Endothelial cell (in vitro differentiated cells): ENCODE results near the gene ALAS1. TPM values are rescaled to one million over a fixed set of nuclear protein-coding genes. Genes with fewer than 3 reads are reported as not detected.

Experiments
- DNase-seq: peaks from one replicate; pipeline ENCODE4 v3.0.0; 2021; ENCODE audit warnings: low spot score
- H3K27ac Mint-ChIP-seq: one replicate; pipeline ENCODE4 v1.8.0; 2021; ENCODE audit warnings: mixed read lengths, inconsistent platforms; ENCODE audit not compliant: unreplicated experiment
- H3K27me3 Mint-ChIP-seq: one replicate; pipeline ENCODE4 v1.8.0; 2021; ENCODE audit warnings: mild to moderate bottlenecking, moderate library complexity, mixed read lengths, inconsistent platforms; ENCODE audit not compliant: unreplicated experiment
- H3K36me3 Mint-ChIP-seq: one replicate; pipeline ENCODE4 v1.8.0; 2021; ENCODE audit warnings: mild to moderate bottlenecking, low read depth, mixed read lengths, inconsistent platforms; ENCODE audit not compliant: unreplicated experiment
- H3K4me1 Mint-ChIP-seq: one replicate; pipeline ENCODE4 v1.8.0; 2021; ENCODE audit warnings: mild to moderate bottlenecking, mixed read lengths, inconsistent platforms; ENCODE audit not compliant: unreplicated experiment
- H3K4me3 Mint-ChIP-seq: one replicate; pipeline ENCODE4 v1.8.0; 2021; ENCODE audit warnings: mild to moderate bottlenecking, mixed read lengths, inconsistent platforms; ENCODE audit not compliant: unreplicated experiment
- H3K9me3 Mint-ChIP-seq: one replicate; pipeline ENCODE4 v1.8.0; 2021; ENCODE audit warnings: mixed read lengths, inconsistent platforms; ENCODE audit not compliant: unreplicated experiment
- CTCF ChIP-seq: fragments of 200-600 bp; sonication (generic); IDR thresholded peaks from one replicate; pipeline ENCODE4 v1.5.0; 2021; ENCODE audit warnings: antibody characterized with exemption; ENCODE audit not compliant: unreplicated experiment
- total RNA-seq: library from RNA; stranded (reverse); fragmentation: NEBNext Ultra II Directional; extraction: Animal tissue kit (Norgen Biotek cat#: 25700); gene quantifications from one replicate; pipeline ENCODE4 v1.2.1, GENCODE V29; 2021; ENCODE audit not compliant: unreplicated experiment

ALAS1 gene
- total RNA-seq, 1 donor from 2014 or later, result 59.1 TPM

- H3K4me1 Mint-ChIP-seq, result no peaks in the 10 kb centered on the region
- TF ChIP-seq CTCF, result no peak
- DNase-seq, result no peak
- no peak overlapping the region for H3K4me3 Mint-ChIP-seq
- no peaks in the 10 kb centered on the region for H3K9me3 Mint-ChIP-seq
- H3K27ac Mint-ChIP-seq, result no peak overlapping the region
- H3K36me3 Mint-ChIP-seq, result peaks cover 15% of the 10 kb centered on the region
- H3K27me3 Mint-ChIP-seq, result peaks cover 13% of the 10 kb centered on the region
Observed at GRCh38 chr3:52229656-52230055, 31.7 kb downstream of the ALAS1 start.

- Mint-ChIP-seq H3K9me3 (no peaks in the 10 kb centered on the region), H3K27ac (no peak overlapping the region), H3K27me3 (peaks cover 10% of the 10 kb centered on the region), H3K36me3 (peaks cover 15% of the 10 kb centered on the region), H3K4me3 (no peak overlapping the region), H3K4me1 (no peaks in the 10 kb centered on the region)
- no peak for DNase-seq
- no peak for TF ChIP-seq CTCF
Observed at GRCh38 chr3:52230461-52230860, 32.5 kb downstream of the ALAS1 start.

GRCh38 chr3:52230889-52231499 is 33.0 kb downstream of the ALAS1 start:
- Mint-ChIP-seq H3K9me3 (no peaks in the 10 kb centered on the region), H3K4me1 (no peaks in the 10 kb centered on the region), H3K27ac (no peak overlapping the region), H3K36me3 (peaks cover 15% of the 10 kb centered on the region), H3K4me3 (no peak overlapping the region), H3K27me3 (peaks cover 10% of the 10 kb centered on the region)
- DNase-seq, result no peak
- no peak for TF ChIP-seq CTCF

- Mint-ChIP-seq H3K9me3 (no peaks in the 10 kb centered on the region), H3K4me1 (peaks cover 3% of the 10 kb centered on the region), H3K27me3 (peaks cover 8% of the 10 kb centered on the region), H3K27ac (no peak overlapping the region), H3K4me3 (no peak overlapping the region), H3K36me3 (peaks cover 11% of the 10 kb centered on the region)
- peak; percentile 86 for DNase-seq
- TF ChIP-seq CTCF, result peak; percentile 78
Observed at GRCh38 chr3:52231502-52232278, 33.7 kb downstream of the ALAS1 start.
